ENCODE results near the gene OR1E2.

DNA sequence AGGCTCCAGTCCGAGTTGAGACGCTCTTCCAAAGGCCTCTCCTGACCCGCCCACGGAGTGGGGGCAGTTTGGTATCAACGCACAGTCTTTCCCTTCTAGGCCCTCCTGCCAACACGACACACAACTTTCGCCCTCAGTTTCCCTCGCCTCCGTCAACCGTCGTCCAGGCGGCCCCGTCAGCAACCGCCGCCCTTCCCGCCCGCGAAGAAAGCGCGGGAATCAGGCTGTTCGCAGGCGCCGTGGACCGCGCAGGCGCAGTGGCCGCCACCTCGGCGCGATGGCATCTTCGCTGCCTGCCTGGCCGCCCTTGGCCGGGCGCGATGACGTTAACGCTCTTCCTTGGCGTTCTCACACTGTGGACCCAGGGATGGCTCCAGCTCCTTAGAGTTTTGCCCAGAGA lies 38.0 kb upstream of the OR1E2 start, which contains the start of gene SPATA22:
- TF ChIP-seq, protein P1, sequence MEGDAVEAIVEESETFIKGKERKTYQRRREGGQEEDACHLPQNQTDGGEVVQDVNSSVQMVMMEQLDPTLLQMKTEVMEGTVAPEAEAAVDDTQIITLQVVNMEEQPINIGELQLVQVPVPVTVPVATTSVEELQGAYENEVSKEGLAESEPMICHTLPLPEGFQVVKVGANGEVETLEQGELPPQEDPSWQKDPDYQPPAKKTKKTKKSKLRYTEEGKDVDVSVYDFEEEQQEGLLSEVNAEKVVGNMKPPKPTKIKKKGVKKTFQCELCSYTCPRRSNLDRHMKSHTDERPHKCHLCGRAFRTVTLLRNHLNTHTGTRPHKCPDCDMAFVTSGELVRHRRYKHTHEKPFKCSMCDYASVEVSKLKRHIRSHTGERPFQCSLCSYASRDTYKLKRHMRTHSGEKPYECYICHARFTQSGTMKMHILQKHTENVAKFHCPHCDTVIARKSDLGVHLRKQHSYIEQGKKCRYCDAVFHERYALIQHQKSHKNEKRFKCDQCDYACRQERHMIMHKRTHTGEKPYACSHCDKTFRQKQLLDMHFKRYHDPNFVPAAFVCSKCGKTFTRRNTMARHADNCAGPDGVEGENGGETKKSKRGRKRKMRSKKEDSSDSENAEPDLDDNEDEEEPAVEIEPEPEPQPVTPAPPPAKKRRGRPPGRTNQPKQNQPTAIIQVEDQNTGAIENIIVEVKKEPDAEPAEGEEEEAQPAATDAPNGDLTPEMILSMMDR (IDR thresholded peaks at IDR 0.05) = no peak
- TF ChIP-seq POLR2A (IDR thresholded peaks at IDR 0.05) (no peak), POLR2AphosphoS5 (IDR thresholded peaks at IDR 0.05) (no peak)
